ENCODE measurements around the gene ZNF280B.
"Not testable (repeated sequence)": the region's sequence is repeated elsewhere in the genome, so short reads cannot be mapped to it uniquely, and the experiment has no call there.

DNA sequence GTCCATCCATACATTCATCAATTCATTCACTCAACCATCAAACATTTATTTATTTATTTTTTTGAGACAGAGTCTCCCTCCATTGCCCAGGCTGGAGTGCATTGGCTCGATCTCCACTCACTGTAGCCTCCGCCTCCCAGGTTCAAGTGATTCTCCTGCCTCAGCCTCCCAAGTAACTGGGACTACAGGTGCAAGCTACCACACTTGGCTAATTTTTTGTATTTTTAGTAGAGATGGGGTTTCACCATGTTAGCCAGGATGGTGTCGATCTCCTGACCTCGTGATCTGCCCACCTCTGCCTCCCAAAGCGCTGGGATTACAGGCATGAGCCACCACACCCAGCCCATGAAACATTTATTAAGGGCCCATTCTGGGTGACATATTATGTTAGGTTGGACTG, 37.4 kb downstream of the ZNF280B start:
- TF ChIP-seq, protein P1, sequence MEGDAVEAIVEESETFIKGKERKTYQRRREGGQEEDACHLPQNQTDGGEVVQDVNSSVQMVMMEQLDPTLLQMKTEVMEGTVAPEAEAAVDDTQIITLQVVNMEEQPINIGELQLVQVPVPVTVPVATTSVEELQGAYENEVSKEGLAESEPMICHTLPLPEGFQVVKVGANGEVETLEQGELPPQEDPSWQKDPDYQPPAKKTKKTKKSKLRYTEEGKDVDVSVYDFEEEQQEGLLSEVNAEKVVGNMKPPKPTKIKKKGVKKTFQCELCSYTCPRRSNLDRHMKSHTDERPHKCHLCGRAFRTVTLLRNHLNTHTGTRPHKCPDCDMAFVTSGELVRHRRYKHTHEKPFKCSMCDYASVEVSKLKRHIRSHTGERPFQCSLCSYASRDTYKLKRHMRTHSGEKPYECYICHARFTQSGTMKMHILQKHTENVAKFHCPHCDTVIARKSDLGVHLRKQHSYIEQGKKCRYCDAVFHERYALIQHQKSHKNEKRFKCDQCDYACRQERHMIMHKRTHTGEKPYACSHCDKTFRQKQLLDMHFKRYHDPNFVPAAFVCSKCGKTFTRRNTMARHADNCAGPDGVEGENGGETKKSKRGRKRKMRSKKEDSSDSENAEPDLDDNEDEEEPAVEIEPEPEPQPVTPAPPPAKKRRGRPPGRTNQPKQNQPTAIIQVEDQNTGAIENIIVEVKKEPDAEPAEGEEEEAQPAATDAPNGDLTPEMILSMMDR (IDR thresholded peaks at IDR 0.05; ENCODE audit: extremely low read depth in 1 of 2, insufficient read depth in 1 of 2, low read depth in 1 of 2, low read length in 2 of 2): not testable (repeated sequence)
- TF ChIP-seq EZH2 (IDR thresholded peaks at IDR 0.05; ENCODE audit: borderline replicate concordance, low read depth, low read length, severe bottlenecking); JUN (IDR thresholded peaks at IDR 0.05; ENCODE audit: borderline replicate concordance, insufficient read depth, insufficient read length, low read depth); POLR2A (IDR thresholded peaks at IDR 0.05; ENCODE audit: low read depth, low read length); POLR2AphosphoS5 (IDR thresholded peaks at IDR 0.05; ENCODE audit: insufficient read depth, low read depth, low read length): not testable (repeated sequence)
